Omental fat pad (tissue), 4 donors: ENCODE results near the gene RNFT2. TPM values are rescaled to one million over a fixed set of nuclear protein-coding genes. Genes with fewer than 3 reads are reported as not detected.

Experiments
- ATAC-seq: fragments of 150-250 bp; one replicate; pipeline ENCODE4 v1.9.1; 2016; ENCODE audit warnings: mild to moderate bottlenecking, moderate library complexity; ENCODE audit not compliant: low FRiP score
- DNase-seq: peaks from one replicate; pipeline ENCODE4 v3.0.0-alpha.2; 2019; ENCODE audit warnings: low spot score
- CTCF ChIP-seq, 3 donors: fragments of 450-650 bp; IDR thresholded peaks; one replicate each; pipeline ENCODE4 v1.5.1; 2016 to 2017; ENCODE audit warnings: antibody characterized with exemption in 3 of 3, mild to moderate bottlenecking in 3 of 3, moderate library complexity in 2 of 3
- total RNA-seq, 4 donors: library from RNA; depleted of rRNA; stranded (reverse); fragments of >200 nt; gene quantifications; one replicate each; pipeline ENCODE4 v1.1.0, GENCODE V29; 2016

Gene RNFT2
- total RNA-seq, 4 donors from 2014 or later = 0.37 to 2.5 (median 0.98) TPM

- no peak for DNase-seq
- no peak for ATAC-seq
- TF ChIP-seq CTCF (IDR thresholded peaks at IDR 0.05) = no peak
Observed at GRCh38 chr12:116709768-116710167, 28.3 kb upstream of the RNFT2 start.

GRCh38 chr12:116710370-116711150, 27.6 kb upstream of the RNFT2 start:
- ATAC-seq = no peak

GRCh38 chr12:116712458-116713303, 25.4 kb upstream of the RNFT2 start:
- no peak for TF ChIP-seq CTCF (IDR thresholded peaks at IDR 0.05)
- DNase-seq (no peak), ATAC-seq (no peak)

More at GRCh38 chr12:116710370-116711150, 27.6 kb upstream of the RNFT2 start:
- no peak for TF ChIP-seq CTCF (IDR thresholded peaks at IDR 0.05)
- no peak for DNase-seq

GRCh38 chr12:116713527-116713926, 24.6 kb upstream of the RNFT2 start:
- no peak for TF ChIP-seq CTCF (IDR thresholded peaks at IDR 0.05)
- DNase-seq = no peak
- ATAC-seq = no peak

GRCh38 chr12:116714175-116714574, 23.9 kb upstream of the RNFT2 start:
- DNase-seq (no peak), ATAC-seq (no peak)
- no peak for TF ChIP-seq CTCF (IDR thresholded peaks at IDR 0.05)

GRCh38 chr12:116717466-116718437, 20.4 kb upstream of the RNFT2 start:
- no peak for DNase-seq

More at GRCh38 chr12:116717466-116718437, 20.4 kb upstream of the RNFT2 start:
- TF ChIP-seq CTCF (IDR thresholded peaks at IDR 0.05) = no peak
- peak; percentile 58 for ATAC-seq
